K562 (cell line): ENCODE data around the gene DYNC1I1. TPM values are rescaled to one million over a fixed set of nuclear protein-coding genes. Genes with fewer than 3 reads are reported as not detected.

ENCODE experiments used
- ATAC-seq: fragments of 200-7000 bp; cut with Tn5 transposase; 3 replicates; pipeline ENCODE4 v1.9.1; 2020; ENCODE audit warnings: moderate library complexity
- BruUV-seq: library from RNA; stranded (reverse); fragments of 400-500 nt; replicated peaks from 2 replicates; lab custom pipeline; 2021; lab: Mats Ljungman, UMichigan
- CTCF ChIA-PET: fragments of 300-600 bp; formaldehyde crosslinking; extraction: SDS; loops from one replicate; lab custom pipeline; 2021; ENCODE audit warnings: low intra/inter-chr PET ratio; lab: Yijun Ruan, JAX
- POLR2A ChIA-PET: fragments of 300-600, 350-650 bp; sonication (Branson Sonifier 250); formaldehyde crosslinking; extraction: SDS; loops from one replicate; lab custom pipeline; 2021; ENCODE audit warnings: antibody characterized with exemption, inconsistent platforms; lab: Yijun Ruan, JAX
- DNase-seq, 4 experiments: peaks; one replicate each; pipeline versions ENCODE4 v3.0.0 to v3.0.0-alpha.2; 2011 to 2018; ENCODE audit warnings: low spot score in 3 of 4, mixed read lengths in 3 of 4; ENCODE audit errors: extremely low read depth in 1 of 4
- FAIRE-seq: peaks from 2 replicates; lab custom pipeline; 2011; peaks lifted over from hg19 to GRCh38; lab: Jason Lieb, UNC
- H2AFZ ChIP-seq: 2 replicates; pipeline ENCODE4 v1.6.0; 2011; ENCODE audit warnings: low read depth, low read length, control low read depth, inconsistent platforms
- H3K27ac ChIP-seq: fragments of 200-600 bp; 3 replicates; pipeline ENCODE4 v1.8.0; 2011; ENCODE audit warnings: low read depth, mild to moderate bottlenecking, control low read depth, inconsistent platforms, low read length, moderate library complexity, mixed read lengths; ENCODE audit errors: extremely low read depth
- H3K27me3 ChIP-seq, 2 experiments: fragments of 300-600 bp in 1 of 2; 2 replicates in 1 of 2; 3 replicates in 1 of 2; pipeline versions ENCODE4 v1.6.0 to v1.8.0; 2011; ENCODE audit warnings: inconsistent platforms in 2 of 2, low read length in 2 of 2, mild to moderate bottlenecking in 1 of 2, mixed read lengths in 1 of 2, moderate library complexity in 1 of 2; ENCODE audit not compliant: control insufficient read depth in 2 of 2, insufficient read depth in 2 of 2
- H3K36me3 ChIP-seq: fragments of 300-600 bp; 3 replicates; pipeline ENCODE4 v1.8.0; 2011; ENCODE audit warnings: mild to moderate bottlenecking, low read length, inconsistent platforms; ENCODE audit not compliant: control insufficient read depth, insufficient read depth
- H3K4me1 ChIP-seq, 2 experiments: fragments of 200-600 bp in 1 of 2; replicated peaks in 1 of 2; 2 replicates in 1 of 2; 3 replicates in 1 of 2; pipeline versions ENCODE4 v1.5.1 to v1.8.0; 2011; ENCODE audit warnings: inconsistent platforms in 2 of 2, low read length in 2 of 2, mild to moderate bottlenecking in 1 of 2, mixed read lengths in 1 of 2, moderate library complexity in 1 of 2; ENCODE audit not compliant: control insufficient read depth in 2 of 2, insufficient read depth in 2 of 2
- H3K4me2 ChIP-seq: 2 replicates; pipeline ENCODE4 v1.6.1; 2011; ENCODE audit warnings: low read length, control low read depth, inconsistent platforms, mixed read lengths; ENCODE audit not compliant: insufficient read depth
- H3K4me3 ChIP-seq: fragments of 200-600 bp; sonication (generic), shearing (Covaris generic); 2 replicates; pipeline ENCODE4 v1.5.1; 2016; ENCODE audit warnings: control low read depth, inconsistent platforms
- H3K79me2 ChIP-seq: fragments of 200-600 bp; 3 replicates; pipeline ENCODE4 v1.8.0; 2011; ENCODE audit warnings: low read length, inconsistent platforms; ENCODE audit not compliant: control insufficient read depth, insufficient read depth
- H3K9ac ChIP-seq, 2 experiments: 2 replicates each; pipeline versions ENCODE4 v1.6.0 to v1.6.1; 2011; ENCODE audit warnings: low read depth in 2 of 2, low read length in 2 of 2, control low read depth in 1 of 2, inconsistent platforms in 1 of 2, mild to moderate bottlenecking in 1 of 2, mixed read lengths in 1 of 2; ENCODE audit not compliant: insufficient read depth in 1 of 2
- H3K9me1 ChIP-seq: one replicate; pipeline ENCODE4 v1.6.0; 2011; ENCODE audit warnings: inconsistent platforms, mild to moderate bottlenecking, low read length, moderate library complexity; ENCODE audit not compliant: control insufficient read depth, insufficient read depth
- H3K9me3 ChIP-seq: replicated peaks from 2 replicates; pipeline ENCODE4 v1.5.1; 2011; ENCODE audit warnings: low read depth, low read length, inconsistent platforms; ENCODE audit not compliant: control insufficient read depth, insufficient read depth
- H4K20me1 ChIP-seq: replicated peaks from 2 replicates; pipeline ENCODE4 v1.6.1; 2011; ENCODE audit warnings: low read length, inconsistent platforms, mixed read lengths; ENCODE audit not compliant: control insufficient read depth, insufficient read depth
- GATAD2B ChIP-seq: fragments of 450-650 bp; IDR thresholded peaks from 2 replicates; pipeline ENCODE4 v1.6.1; 2017; ENCODE audit warnings: mild to moderate bottlenecking, borderline replicate concordance
- MED1 ChIP-seq: sonication (generic); formaldehyde crosslinking; IDR thresholded peaks from 2 replicates; pipeline ENCODE4 v1.8.1; 2023; ENCODE audit warnings: missing genetic modification reagents, borderline replicate concordance
- MTF1 ChIP-seq: fragments of 250-450 bp; sonication (Bioruptor Pico); IDR thresholded peaks from 2 replicates; pipeline ENCODE4 v1.9.0; 2021; ENCODE audit warnings: moderate library complexity, mild to moderate bottlenecking, inconsistent platforms, borderline replicate concordance
- SMAD4 ChIP-seq: fragments of 250-450 bp; sonication (Bioruptor Pico); conservative IDR thresholded peaks from 2 replicates; pipeline ENCODE4 v1.8.0; 2021; ENCODE audit warnings: inconsistent platforms, mild to moderate bottlenecking, moderate library complexity
- ZNF445 ChIP-seq: fragments of 250-450 bp; sonication (Bioruptor Pico); IDR thresholded peaks from 2 replicates; pipeline ENCODE4 v1.4.0; 2020; ENCODE audit warnings: low read depth, mild to moderate bottlenecking, moderate library complexity
- WGBS: fragments of 100-300 bp; shearing (Covaris generic); methylation state at CpG from one replicate; pipeline ENCODE4 v1.1.6; 2016; ENCODE audit warnings: low coverage, mixed read lengths; ENCODE audit not compliant: insufficient coverage; ENCODE audit errors: missing lambda C conversion rate; 5-methylcytosine and 5-hydroxymethylcytosine counted together
- in situ Hi-C: fragments of 300-500 bp; cut with MboI; formaldehyde crosslinking; loops from 4 replicates; pipeline ENCODE4 v1.15.0; 2018; ENCODE audit warnings: inconsistent platforms, mixed read lengths
- intact Hi-C: fragments of 100-400 bp; cut with micrococcal nuclease; formaldehyde crosslinking; loops from 2 replicates; pipeline ENCODE4 v1.14.2; 2022
- polyA plus RNA-seq, 8 experiments: library from polyadenylated mRNA; depleted of rRNA in 4 of 8; stranded (reverse) in 5 of 8; unstranded in 3 of 8; fragments of >200 nt; fragmentation: Nextera tagmentation in 2 of 8; fragmentation: Illumina TruSeq in 1 of 8; extraction: Ambion mirVana in 2 of 8; extraction: Trizol in 1 of 8; gene quantifications; 2 replicates each; pipeline versions ENCODE4 v1.2.1 to v1.2.3, GENCODE V29; 2011 to 2014; ENCODE audit warnings: inconsistent platforms in 1 of 8, missing spikeins in 1 of 8
- total RNA-seq, 7 experiments: library from RNA; depleted of rRNA in 6 of 7; stranded (reverse); fragments of >200 nt in 6 of 7; fragmentation: Illumina TruSeq in 2 of 7; extraction: Trizol in 2 of 7; gene quantifications; 2 replicates each; pipeline versions ENCODE4 v1.2.1 to v1.2.3, GENCODE V29; 2011 to 2021; ENCODE audit warnings: low replicate concordance in 1 of 7
- TF ChIP-seq, protein P1 (sequence below): fragments of 450-650 bp; IDR thresholded peaks from 2 replicates; pipeline ENCODE4 v1.6.1; 2016; ENCODE audit warnings: missing biosample characterization, missing genetic modification characterization

DYNC1I1 gene
- total and polyA plus RNA-seq, 9 of the 15 experiments (the other 6 are each of a cell fraction or from before 2014, with no cell fraction given), result 0.22 to 1.5 (median 0.44) TPM

DNA sequence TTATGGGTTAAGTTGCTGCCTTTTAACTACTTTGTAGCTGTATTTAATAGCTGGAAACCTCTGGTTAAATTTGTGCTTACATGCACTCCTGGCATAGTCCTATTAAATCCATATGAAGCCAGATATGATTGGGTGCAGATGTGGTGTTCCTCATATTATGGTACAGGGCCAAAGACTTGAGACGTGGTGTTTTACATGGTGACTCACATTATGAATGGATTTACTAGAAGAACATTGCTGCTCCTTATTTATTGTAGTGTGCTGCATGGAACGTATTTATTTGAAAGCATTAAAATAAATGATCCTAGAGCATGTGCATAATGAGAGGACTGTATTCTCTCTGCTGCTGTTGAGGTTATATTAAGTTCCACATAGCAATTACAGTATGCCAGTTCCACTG, 325.5 kb downstream of the DYNC1I1 start:
- Histone ChIP-seq H3K4me1 (no peaks in the 10 kb centered on the region), H3K79me2 (no peaks in the 10 kb centered on the region), H3K36me3 (no peaks in the 10 kb centered on the region), H3K9me1 (no peaks in the 10 kb centered on the region), H3K9me3 (no peaks in the 10 kb centered on the region), H3K9ac (no peak overlapping the region), H2AFZ (no peak overlapping the region), H3K4me3 (no peak overlapping the region), H3K27me3 (no peaks in the 10 kb centered on the region; a peak in 1 of 5 replicates), H3K4me2 (no peak overlapping the region), H4K20me1 (no peaks in the 10 kb centered on the region), H3K27ac (no peak overlapping the region)
- no TSS peak for BruUV-seq
- DNase-seq (no peak), FAIRE-seq (no peak), ATAC-seq (no peak)
- TF ChIP-seq ZNF445 (CRISPR knock-in tag) (no peak), MED1 (CRISPR knock-in tag) (no peak), SMAD4 (CRISPR knock-in tag) (no peak)
- ChIA-PET POLR2A (interaction anchor here (1.2 kb wide), 1 partner anchor 20 kb away, joined by 3 read pairs; no protein-coding TSS in a partner anchor), CTCF (no interaction called here)
- WGBS, result 0% methylated on average over 2 of the region's 2 CpGs
- intact Hi-C loops (no loop called here), in situ Hi-C loops (no loop called here)

GRCh38 chr7:96100737-96101136, 328.4 kb downstream of the DYNC1I1 start:
- 8% methylated on average over 1 of the region's 1 CpG for WGBS
- Histone ChIP-seq H3K36me3 (no peaks in the 10 kb centered on the region), H2AFZ (no peak overlapping the region), H3K27ac (no peak overlapping the region), H3K9ac (no peak overlapping the region), H3K4me2 (no peak overlapping the region), H3K9me1 (no peaks in the 10 kb centered on the region), H3K27me3 (no peaks in the 10 kb centered on the region; a peak in 1 of 5 replicates), H3K4me1 (no peaks in the 10 kb centered on the region), H4K20me1 (no peaks in the 10 kb centered on the region), H3K9me3 (no peaks in the 10 kb centered on the region), H3K79me2 (no peaks in the 10 kb centered on the region), H3K4me3 (no peak overlapping the region)
- ChIA-PET POLR2A (no interaction called here), CTCF (no interaction called here)
- FAIRE-seq, result no peak
- intact Hi-C loops (no loop called here), in situ Hi-C loops (no loop called here)
- ATAC-seq, result no peak
- TF ChIP-seq GATAD2B, result no peak
- no peak for TF ChIP-seq MTF1 (CRISPR knock-in tag)
- TF ChIP-seq, protein P1, sequence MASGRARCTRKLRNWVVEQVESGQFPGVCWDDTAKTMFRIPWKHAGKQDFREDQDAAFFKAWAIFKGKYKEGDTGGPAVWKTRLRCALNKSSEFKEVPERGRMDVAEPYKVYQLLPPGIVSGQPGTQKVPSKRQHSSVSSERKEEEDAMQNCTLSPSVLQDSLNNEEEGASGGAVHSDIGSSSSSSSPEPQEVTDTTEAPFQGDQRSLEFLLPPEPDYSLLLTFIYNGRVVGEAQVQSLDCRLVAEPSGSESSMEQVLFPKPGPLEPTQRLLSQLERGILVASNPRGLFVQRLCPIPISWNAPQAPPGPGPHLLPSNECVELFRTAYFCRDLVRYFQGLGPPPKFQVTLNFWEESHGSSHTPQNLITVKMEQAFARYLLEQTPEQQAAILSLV (tag), result no peak
- DNase-seq, result no peak
- no TSS peak for BruUV-seq
